HPDE6-E6E7 (cell line): ENCODE data around the gene FAM186B.

Source experiments
- DNase-seq: peaks from one replicate; pipeline ENCODE4 v3.0.0; 2011; ENCODE audit warnings: missing footprints; ENCODE audit errors: extremely low spot score

Gene FAM186B

DNA sequence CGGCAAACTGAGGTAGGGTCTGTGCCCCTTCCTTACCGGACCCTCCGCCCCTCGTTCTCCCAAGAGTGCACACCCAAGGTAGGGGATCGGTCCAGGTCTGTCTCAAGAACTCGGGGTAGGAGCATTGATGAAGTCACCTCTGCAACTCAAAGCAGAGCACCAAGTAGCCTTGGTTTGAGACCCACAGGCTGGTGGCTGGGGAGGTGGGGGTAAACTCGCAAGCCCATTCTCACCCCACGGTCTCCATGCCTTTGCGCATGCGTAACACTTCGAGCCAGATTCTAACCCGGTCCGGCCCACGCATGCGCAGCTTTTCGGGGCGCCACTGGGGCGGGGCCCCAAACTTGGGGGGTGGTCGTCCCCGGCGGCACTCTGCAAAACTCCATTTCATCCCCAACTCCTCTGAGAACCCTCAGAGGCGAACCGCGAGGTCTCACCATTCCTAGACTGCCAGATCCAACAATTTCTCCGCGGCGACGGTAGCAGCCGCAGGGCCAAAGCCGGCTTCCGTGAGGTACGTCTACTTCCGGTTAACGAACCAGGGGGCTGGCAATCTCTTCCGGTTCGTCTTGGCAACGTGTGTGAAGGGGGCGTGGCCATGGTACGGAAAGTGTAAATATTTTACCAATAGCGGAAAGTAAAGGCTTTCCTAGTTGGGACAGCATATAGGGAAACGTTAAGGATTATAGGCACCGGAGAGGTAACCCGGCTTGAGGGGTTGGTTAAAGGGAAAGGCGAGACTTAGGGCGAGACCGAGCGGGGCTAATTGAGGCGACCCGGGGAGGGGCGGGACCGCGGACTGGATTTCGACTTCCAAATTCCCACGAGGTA is 37.6 kb downstream of the FAM186B start, which contains the start of gene MCRS1:
Gene MCRS1 (minus strand): TSS at position 532 of the 831 bp plus-strand sequence. CDS start 1,411 bp downstream, outside the sequence.
- DNase-seq: peak; percentile 98

- no peak for DNase-seq
Measured at GRCh38 chr12:49567302-49567610, 38.2 kb downstream of the FAM186B start.

- DNase-seq: no peak
Measured at GRCh38 chr12:49566361-49566760, 39.1 kb downstream of the FAM186B start.

DNA sequence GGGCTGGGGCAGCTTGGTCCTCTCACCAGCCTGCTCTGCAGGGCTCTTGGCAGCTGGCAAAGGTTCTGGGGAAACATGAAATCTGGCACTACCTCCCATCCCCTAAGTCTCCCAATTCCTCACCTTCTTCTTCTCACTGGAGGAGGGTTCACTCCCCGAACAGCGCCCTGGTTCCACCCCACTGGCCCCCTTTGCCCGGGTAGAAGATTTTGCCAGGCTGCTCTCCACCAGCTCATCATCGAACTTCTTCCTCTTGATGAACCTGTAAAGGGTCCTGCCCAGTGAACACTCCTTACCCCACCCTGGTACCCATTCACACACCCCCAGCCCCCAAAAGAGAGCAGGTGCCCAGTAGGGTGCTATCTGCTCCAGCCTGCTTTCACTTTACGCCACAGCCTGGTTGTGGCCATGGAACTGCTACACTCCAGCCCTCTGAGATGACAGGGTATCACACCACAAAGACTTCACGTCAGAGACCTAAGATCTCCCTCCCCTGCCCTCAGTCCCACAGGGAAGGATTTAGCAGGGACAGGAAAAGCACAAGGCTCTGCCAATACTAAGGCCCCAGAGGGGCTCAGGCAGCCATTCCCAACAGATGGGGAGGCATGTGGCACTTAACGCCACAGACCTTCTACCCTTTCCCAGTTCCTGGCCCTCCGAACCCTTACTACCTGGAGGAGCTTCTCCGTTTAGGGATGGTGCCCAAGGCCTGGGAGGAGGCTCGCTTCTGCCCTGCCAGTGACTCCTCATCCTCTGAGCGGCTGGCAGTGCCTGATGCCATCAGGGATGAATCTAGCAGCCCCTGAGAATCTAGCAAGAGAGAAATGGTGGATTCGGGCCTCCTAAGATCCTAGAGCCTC is 39.8 kb downstream of the FAM186B start:
- no peak for DNase-seq

DNA sequence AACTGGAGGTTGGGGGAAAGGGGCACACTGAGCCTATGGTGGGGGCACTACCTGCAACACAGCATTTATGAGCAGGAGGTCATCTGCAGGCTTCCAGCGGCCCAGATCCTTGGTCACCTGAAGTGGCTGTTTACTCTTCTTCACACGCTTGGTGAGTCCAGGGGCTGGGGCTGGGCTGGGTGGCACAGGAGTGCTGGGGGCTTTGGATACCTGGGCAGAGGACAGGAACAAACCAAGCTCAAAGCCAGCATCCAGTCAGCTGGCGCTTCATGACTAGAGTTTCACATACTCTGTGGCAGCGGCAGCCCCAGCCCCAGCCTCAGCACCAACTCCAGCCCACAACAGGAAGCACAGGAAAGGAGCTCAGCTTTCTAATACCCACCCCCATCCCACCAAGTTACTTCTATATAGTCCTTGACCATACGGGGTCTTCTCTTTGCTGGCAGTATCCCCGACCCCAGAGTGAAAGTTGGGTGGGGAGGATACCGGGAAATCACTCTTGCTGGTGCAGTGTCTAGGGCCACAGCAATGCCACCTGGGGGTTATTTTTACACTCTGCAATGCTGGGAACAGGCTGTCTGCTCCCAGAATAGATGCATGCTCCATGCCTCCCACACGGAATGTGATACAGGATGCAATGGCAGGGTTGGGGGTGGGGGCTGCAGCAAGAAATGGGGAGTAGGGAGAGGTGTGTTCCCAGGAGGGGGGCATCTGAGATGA is 40.6 kb downstream of the FAM186B start:
- DNase-seq: no peak

GRCh38 chr12:49563951-49564685 is 41.3 kb downstream of the FAM186B start:
- DNase-seq: no peak

DNA sequence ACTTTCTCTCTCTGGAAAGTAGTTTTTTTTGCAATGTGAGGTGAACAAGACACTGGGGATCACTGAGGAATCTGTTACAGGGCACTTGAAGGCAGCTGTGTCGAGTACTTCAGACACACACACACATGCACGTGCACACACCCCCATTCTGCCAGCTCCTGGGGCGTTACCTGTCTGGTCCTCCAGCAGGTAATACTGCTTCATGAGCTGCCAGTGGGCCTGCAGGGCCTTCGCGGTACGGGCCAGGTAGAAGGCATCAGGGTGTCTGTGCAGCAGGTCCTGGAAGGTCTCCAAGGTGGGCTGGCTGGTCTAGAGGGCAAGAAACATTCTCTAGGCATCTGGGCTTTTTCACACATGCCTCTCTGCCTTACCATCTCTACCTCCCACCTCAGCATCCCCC is 42.6 kb downstream of the FAM186B start:
- DNase-seq: no peak

DNA sequence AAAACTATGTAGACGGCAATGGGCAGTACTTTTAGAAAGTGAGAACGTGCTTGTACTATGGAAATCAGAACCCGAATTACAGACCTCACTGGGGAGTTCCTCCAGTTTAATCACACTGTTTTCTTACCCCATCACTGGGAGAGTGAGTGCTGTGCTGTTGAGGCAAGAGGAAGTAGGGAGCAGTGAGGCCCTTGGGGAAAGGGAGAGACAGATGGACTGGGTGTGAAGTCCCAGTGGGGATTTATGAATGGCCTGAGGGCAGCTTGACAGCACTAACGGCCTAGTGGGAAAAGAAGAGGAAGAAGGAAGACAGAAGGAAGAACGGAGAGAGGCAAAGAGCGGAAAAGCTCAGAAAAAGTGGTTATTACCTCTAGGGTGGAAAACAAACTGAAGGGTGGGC is 43.2 kb downstream of the FAM186B start:
- no peak for DNase-seq

GRCh38 chr12:49560695-49561094 is 44.7 kb downstream of the FAM186B start:
- DNase-seq: no peak

- DNase-seq: no peak
Measured at GRCh38 chr12:49559011-49559675, 46.3 kb downstream of the FAM186B start.

DNA sequence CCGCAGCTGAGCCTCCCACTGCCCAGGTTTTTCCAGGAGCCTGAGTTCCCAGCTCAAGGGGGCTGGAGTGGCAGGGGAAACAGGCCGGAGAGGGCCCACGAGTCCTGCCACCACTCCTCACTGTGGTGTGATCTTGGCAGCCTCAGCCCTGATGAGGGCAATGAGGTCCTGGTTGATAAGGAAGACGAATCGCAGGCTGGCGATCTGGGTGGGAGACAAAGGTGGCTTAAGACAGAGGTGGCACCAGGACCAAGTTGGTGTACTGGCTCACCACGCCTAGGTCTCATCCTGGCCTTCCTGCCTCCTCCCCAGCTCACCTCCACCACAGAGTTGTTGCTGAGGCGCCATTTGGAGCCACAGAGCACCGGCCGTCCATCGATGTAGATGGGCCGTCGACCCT is 46.9 kb downstream of the FAM186B start:
- DNase-seq: no peak

DNA sequence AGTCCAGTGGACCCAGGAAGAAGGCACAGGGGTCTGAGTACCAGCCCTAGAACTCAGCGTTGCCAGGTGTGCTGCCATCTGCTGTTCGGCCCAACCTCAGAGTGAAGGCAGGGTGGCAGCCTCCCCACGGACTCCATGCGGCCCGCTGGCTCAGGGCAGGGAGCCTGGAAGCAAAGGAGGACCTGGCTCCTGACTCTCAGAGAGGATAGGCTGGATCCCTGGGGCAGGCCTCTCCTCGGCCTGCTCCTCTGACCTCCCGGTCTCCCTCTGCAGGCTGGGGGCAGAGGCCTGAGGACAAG is 47.6 kb downstream of the FAM186B start:
- no peak for DNase-seq

- DNase-seq: no peak
Measured at GRCh38 chr12:49557187-49557916, 48.1 kb downstream of the FAM186B start.

DNA sequence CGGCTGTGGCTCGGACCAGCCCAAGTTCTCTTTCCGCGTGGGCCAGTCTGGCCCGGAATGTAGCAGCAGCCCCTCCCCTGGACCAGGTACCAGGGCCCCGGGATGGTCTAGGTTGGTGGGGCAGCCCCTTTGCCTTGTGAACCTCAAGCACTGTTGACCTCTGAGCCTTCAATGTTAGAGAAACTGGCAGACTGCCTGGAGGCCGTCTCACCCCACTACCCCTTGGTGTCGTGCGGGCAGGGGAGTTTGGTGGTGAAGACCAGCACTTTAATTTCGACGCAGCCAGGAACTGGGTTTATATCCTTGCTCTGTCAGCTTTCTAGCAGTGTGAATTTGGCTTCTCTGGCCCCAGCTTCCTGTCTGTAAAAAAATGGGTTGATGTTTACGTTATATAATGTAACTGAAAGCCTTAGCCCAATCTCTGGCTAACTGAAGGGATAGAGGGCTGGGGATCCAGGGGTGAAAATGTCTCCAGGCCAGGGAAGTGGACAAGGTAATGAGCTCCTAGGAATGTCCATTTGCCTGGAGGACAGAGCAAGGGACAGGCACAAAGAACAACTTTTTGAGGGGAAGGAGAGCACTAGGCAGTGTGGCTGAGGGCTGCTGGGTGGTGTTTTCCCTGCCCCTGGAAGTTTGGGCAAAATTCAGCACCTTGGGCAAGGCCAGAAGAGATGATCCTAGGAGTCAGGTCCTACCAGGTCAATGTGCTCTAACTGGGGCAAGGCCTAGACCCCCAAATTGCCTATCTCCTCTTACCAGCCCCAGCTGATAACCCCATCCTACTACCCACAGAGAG is 48.9 kb downstream of the FAM186B start:
- no peak for DNase-seq

DNA sequence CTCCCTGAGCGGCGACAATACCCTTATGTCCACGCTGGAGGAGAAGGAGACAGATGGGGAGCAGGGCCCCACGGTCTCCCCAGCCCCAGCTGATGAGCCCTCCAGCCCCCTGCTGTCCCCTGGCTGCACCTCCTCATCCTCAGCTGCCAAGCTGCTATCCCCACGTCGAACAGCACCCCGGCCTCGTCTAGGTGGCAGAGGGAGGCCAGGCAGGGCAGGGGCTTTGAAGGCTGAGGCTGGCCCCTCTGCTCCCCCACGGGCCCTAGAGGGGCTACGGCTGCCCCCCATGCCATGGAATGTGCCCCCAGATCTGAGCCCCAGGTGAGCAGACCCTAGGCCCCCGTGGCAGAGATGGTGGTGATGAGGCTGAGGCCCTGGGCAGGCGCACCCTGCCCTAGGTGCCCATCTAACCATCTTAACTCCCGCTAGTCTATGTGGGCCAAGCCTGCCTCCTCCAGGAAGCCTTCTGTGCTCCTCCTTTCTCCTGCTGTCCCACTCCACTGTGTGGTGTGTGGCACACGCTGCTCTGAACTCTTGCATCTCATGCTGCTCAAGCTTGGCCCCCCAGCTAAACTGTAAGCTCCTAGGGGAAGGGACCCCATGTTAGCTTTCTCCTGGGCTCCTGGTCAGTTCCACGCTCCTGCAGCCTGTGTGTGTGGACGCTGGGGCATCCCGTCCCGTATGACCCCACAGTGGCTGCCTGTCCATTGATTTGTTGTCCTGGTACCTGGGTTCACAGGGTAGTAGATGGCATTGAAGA is 49.6 kb downstream of the FAM186B start:
- no peak for DNase-seq

DNA sequence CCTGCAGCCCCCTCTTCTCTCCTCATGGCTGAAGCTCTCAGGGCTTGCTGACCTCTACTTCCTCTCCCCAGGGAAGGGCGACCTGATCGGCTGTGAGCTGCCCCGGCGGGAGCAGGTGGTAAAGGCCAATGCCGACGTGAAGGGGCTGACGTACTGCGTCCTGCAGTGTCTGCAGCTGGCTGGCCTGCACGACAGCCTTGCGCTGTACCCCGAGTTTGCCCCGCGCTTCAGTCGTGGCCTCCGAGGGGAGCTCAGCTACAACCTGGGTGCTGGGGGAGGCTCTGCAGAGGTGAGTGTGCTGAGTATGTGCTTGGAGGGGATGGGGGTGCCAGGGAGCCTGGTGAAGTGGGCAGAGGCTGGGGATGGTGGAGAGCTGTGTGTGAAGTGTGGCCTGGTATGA is 51.2 kb downstream of the FAM186B start:
- DNase-seq: no peak

- peak; percentile 77 for DNase-seq
Measured at GRCh38 chr12:49553512-49554088, 51.8 kb downstream of the FAM186B start.

- no peak for DNase-seq
Measured at GRCh38 chr12:49552899-49553298, 52.5 kb downstream of the FAM186B start.

DNA sequence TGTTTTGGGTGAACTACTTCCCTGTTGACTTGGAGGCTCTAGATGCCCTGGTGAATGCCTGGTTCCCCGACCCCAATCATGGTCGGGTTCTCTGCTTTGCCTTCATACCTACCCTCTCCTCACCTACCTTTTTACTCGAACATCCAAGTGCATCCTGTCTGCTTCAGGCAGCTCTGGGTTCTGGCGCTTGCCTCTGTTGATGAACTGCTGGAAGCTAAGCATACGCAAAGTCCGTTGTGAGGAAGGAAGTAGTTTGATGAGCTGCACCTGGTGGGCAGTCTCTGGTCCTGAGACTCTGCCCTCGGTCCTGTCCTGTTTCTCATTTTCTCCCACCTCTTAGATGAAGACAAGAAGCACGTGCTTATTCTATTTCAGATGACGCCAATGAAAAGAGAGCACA is 53.0 kb downstream of the FAM186B start:
- DNase-seq: no peak
